ENCODE results near the gene RRP12.
"Not testable (repeated sequence)": the region's sequence is repeated elsewhere in the genome, so short reads cannot be mapped to it uniquely, and the experiment has no call there.

Gene RRP12, protein sequence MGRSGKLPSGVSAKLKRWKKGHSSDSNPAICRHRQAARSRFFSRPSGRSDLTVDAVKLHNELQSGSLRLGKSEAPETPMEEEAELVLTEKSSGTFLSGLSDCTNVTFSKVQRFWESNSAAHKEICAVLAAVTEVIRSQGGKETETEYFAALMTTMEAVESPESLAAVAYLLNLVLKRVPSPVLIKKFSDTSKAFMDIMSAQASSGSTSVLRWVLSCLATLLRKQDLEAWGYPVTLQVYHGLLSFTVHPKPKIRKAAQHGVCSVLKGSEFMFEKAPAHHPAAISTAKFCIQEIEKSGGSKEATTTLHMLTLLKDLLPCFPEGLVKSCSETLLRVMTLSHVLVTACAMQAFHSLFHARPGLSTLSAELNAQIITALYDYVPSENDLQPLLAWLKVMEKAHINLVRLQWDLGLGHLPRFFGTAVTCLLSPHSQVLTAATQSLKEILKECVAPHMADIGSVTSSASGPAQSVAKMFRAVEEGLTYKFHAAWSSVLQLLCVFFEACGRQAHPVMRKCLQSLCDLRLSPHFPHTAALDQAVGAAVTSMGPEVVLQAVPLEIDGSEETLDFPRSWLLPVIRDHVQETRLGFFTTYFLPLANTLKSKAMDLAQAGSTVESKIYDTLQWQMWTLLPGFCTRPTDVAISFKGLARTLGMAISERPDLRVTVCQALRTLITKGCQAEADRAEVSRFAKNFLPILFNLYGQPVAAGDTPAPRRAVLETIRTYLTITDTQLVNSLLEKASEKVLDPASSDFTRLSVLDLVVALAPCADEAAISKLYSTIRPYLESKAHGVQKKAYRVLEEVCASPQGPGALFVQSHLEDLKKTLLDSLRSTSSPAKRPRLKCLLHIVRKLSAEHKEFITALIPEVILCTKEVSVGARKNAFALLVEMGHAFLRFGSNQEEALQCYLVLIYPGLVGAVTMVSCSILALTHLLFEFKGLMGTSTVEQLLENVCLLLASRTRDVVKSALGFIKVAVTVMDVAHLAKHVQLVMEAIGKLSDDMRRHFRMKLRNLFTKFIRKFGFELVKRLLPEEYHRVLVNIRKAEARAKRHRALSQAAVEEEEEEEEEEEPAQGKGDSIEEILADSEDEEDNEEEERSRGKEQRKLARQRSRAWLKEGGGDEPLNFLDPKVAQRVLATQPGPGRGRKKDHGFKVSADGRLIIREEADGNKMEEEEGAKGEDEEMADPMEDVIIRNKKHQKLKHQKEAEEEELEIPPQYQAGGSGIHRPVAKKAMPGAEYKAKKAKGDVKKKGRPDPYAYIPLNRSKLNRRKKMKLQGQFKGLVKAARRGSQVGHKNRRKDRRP (N-terminal part only)

GRCh38 chr10:97400665-97401454, at the start of gene RRP12:
Gene RRP12 (minus strand): TSS chr10:97401340. CDS start chr10:97401231, 109 bp downstream.
- peak; percentile 97 for DNase-seq (ENCODE audit: low spot score)

DNA sequence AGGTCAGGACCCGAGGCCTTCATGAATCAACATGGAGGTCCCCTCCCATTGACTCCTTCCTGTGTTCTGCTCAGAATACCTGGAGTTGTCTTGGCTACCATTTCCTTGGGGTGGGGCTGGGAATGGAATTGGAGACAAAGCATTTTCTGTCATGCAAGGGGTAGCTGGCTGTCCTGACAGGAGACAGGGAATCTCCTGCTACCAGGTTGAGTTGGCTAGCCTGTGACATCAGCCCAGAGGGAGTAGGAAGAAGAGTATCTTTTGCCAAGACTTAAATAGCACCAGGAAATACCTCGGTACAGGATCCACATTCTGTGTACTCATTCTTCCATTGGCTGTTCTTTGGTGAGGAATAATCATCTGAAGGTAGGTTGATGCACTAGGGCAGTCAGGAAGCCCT, 49.7 kb upstream of the RRP12 start:
- DNase-seq (ENCODE audit: low spot score) = no peak

DNA sequence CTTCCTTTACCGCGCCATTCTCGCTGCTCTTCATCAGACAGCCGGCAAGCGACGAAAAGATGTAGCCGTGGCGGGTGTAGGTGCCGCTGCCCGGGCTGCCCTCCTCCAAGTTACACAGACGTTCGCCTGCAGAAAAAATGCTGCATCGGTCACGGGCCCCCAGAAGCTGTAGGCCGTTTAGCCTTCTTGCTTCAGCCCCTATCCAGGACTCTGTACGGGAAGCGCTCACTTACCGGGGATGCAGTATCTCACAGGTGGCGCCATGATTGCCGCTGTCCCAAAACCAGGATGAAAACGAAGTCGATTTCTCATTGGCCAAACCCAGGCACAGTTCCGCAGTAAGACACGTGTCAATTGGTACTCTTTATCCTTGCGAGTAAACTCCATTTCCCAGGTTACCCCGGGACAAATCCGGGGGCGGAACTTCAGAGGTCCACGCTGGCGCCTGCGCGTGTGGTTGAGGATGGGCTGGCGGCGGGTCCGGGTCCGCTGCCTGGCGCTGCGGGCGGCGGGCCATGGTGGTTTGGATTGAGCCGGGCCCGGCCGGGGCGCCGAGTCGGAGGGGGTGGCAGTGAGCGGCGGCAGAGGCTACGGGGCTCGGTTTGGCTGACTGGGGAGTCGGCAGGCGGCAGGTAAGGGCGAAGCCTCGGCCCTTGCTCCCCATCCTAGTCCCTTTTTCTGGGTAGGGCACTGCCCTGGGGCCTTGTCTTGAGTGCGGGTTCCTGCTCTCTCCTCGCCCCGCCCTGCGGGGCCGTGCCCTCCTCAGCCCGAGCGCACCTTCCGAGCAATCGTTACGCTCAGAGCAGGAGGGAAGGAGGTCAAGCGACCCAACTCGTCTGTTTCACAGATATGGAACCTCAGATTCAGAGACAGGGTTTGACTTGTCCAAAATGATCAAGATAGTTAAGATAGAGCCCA, 44.8 kb upstream of the RRP12 start, which contains the start of the genes EXOSC1 and ZDHHC16:
TSS of gene EXOSC1 (minus strand) at position 285 of the 918 bp plus-strand sequence. CDS start at position 264, 21 bp downstream.
TSS of gene ZDHHC16 (plus strand) at position 454 of the 918 bp plus-strand sequence. CDS start 5,501 bp downstream, outside the sequence.
- peak; percentile 97 for DNase-seq (ENCODE audit: low spot score)

- no peak for DNase-seq (ENCODE audit: low spot score)
Measured at GRCh38 chr10:97445357-97445721, 44.2 kb upstream of the RRP12 start.

DNA sequence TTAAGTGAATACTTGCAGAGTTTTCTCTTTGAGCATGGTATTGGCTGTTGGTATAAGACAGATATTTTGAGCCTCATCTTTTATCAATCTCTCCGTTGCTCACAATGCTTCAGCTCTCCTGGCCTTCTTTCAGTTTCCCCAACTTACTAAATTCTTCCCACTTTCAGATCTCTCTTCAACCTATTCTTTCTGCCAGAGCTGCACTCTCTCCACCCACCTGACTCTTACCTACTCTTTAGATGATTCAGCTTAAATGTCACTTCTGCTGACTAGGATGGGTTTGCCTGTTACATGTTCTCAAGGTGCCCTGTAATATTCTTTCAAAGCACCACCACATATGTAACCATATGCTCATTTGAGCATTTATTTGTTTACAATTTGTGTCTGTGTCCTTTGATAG, 43.1 kb upstream of the RRP12 start:
- no peak for DNase-seq (ENCODE audit: low spot score)

DNA sequence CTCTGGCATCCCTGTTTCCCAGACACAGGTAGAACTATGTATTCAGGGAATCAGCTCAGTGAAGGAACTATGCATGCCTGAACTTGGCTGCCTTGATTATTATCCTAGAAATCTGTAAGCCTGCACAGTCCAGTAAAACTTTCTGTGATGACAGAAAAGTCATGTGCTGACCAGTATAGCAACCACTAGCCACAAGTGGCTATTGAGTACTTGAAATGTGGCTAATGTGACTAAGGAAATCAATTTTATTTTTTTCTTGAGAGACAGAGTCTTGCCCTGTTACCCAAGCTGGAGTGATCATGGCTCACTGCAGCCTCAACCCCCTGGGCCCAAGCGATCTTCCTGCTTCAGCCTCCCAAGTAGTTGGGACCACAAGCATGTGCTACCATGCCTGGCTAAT, 41.1 kb upstream of the RRP12 start:
- DNase-seq (ENCODE audit: low spot score) = no peak

GRCh38 chr10:97435211-97435610, 34.1 kb upstream of the RRP12 start:
- no peak for DNase-seq (ENCODE audit: low spot score)

DNA sequence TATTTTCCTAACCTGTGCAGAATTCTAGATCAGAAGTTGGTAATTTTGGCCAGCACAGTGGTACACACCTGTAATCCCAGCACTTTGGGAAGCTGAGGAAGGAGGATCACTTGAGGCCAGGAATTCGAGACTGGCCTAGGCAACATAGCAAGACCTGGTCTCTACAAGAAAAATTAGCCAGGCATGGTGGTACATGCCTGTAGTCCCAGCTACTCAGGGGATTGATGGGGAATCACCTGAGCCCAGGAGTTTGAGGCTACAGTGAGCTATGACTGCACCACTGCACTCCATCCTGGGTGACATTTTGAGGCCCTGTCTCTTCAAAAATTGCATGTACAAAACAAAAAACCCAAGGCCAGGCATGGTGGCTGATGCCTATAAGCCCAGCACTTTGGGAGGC, 33.4 kb upstream of the RRP12 start:
- no peak for DNase-seq (ENCODE audit: low spot score)

GRCh38 chr10:97434055-97434454, 32.9 kb upstream of the RRP12 start:
- no peak for DNase-seq (ENCODE audit: low spot score)

GRCh38 chr10:97428572-97428981, 27.4 kb upstream of the RRP12 start:
- DNase-seq (ENCODE audit: low spot score) = no peak

GRCh38 chr10:97427571-97428179, 26.5 kb upstream of the RRP12 start:
- no peak for DNase-seq (ENCODE audit: low spot score)

- no peak for DNase-seq (ENCODE audit: low spot score)
Measured at GRCh38 chr10:97426776-97427570, 25.8 kb upstream of the RRP12 start.

DNA sequence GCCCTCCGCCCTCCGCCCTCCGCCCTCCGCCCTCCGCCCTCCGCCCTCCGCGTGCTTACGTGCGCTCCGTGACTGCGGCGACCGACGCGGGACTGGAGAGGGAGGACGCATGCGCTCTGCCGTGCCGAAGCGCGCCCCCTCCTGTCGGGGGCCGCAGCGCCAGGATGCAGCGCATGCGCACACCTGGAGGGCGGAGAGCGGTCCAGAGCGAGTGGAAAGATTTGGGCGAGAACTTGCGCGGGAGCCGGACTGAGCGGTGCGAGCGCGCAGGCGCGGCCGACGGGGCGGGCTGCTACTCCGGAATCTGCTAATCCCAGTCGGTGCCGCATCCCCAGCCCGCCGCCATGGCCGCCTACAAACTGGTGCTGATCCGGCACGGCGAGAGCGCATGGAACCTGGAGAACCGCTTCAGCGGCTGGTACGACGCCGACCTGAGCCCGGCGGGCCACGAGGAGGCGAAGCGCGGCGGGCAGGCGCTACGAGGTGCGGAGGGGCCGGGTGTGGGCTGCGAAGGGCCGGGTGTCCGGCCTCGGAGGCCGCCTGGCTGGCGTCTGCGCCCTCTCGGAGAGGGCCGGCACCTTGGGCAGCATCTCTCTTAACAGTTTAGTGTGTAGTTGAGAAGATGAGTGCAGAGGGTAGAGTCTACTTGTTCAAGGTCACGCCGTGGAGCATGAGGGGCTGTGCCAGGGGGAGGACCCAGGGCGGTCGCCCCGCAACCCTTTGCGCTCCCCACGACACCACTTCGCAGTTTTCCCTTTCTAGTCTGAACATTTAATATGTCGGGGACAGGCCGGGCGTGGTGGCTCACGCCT, 25.0 kb upstream of the RRP12 start, which contains the start of gene PGAM1:
TSS of gene PGAM1 (plus strand) at position 228 of the 812 bp plus-strand sequence. CDS start at position 345, 117 bp downstream.
- peak; percentile 98 for DNase-seq (ENCODE audit: low spot score)

GRCh38 chr10:97423757-97424098, 22.6 kb upstream of the RRP12 start:
- DNase-seq (ENCODE audit: low spot score) = not testable (repeated sequence)

- no peak for DNase-seq (ENCODE audit: low spot score)
Measured at GRCh38 chr10:97416565-97416964, 15.4 kb upstream of the RRP12 start.

GRCh38 chr10:97412891-97413304, 11.8 kb upstream of the RRP12 start:
- DNase-seq (ENCODE audit: low spot score) = no peak

GRCh38 chr10:97411406-97411805, 10.3 kb upstream of the RRP12 start:
- no peak for DNase-seq (ENCODE audit: low spot score)

DNA sequence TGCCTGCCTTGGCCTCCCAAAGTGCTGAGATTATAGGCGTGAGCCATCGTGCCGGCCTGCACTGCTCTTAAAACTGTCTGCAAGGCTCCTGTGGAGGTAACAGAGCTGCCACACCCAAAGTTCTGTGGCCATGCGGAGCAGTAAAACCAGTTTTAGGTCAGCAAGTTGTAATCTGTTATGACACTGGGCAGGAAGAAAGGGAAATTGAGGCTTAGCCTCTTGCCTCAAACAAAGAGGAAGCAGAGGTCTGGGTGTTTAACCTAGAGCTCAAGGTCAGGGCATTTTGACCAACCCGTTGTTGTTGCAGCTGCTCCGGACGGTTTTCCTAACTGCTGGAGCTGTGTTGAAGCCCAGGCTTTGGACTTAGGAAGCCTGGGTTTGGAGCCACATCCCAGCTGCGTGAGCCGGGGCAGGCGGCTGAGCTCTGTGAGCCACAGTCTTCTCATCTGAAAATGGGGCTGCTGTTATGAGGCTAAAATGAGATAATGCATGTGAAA, 7.4 kb upstream of the RRP12 start:
- DNase-seq (ENCODE audit: low spot score) = no peak
